ENCODE measurements around the gene SPAG16.

SPAG16 gene

GRCh38 chr2:214127170-214127569, 842.9 kb downstream of the SPAG16 start:
- TF ChIP-seq CTCF (IDR thresholded peaks at IDR 0.05; ENCODE audit: borderline replicate concordance, insufficient read depth, low read depth, low read length): no peak
- no peak overlapping the region for H3K4me3 ChIP-seq (ENCODE audit: low read depth, low read length)

- no peak overlapping the region for H3K4me3 ChIP-seq (ENCODE audit: low read depth, low read length)
- TF ChIP-seq CTCF (IDR thresholded peaks at IDR 0.05; ENCODE audit: borderline replicate concordance, insufficient read depth, low read depth, low read length): no peak
Observed at GRCh38 chr2:214127571-214127970, 843.3 kb downstream of the SPAG16 start.

GRCh38 chr2:214128040-214128439, 843.8 kb downstream of the SPAG16 start:
- H3K4me3 ChIP-seq (ENCODE audit: low read depth, low read length): no peak overlapping the region
- TF ChIP-seq CTCF (IDR thresholded peaks at IDR 0.05; ENCODE audit: borderline replicate concordance, insufficient read depth, low read depth, low read length): no peak

GRCh38 chr2:214130114-214130513, 845.9 kb downstream of the SPAG16 start:
- no peak for TF ChIP-seq CTCF (IDR thresholded peaks at IDR 0.05; ENCODE audit: borderline replicate concordance, insufficient read depth, low read depth, low read length)
- no peak overlapping the region for H3K4me3 ChIP-seq (ENCODE audit: low read depth, low read length)

GRCh38 chr2:214135966-214136365, 851.7 kb downstream of the SPAG16 start:
- no peak overlapping the region for H3K4me3 ChIP-seq (ENCODE audit: low read depth, low read length)
- TF ChIP-seq CTCF (IDR thresholded peaks at IDR 0.05; ENCODE audit: borderline replicate concordance, insufficient read depth, low read depth, low read length): no peak

GRCh38 chr2:214138779-214139178, 854.5 kb downstream of the SPAG16 start:
- no peak overlapping the region for H3K4me3 ChIP-seq (ENCODE audit: low read depth, low read length)
- no peak for TF ChIP-seq CTCF (IDR thresholded peaks at IDR 0.05; ENCODE audit: borderline replicate concordance, insufficient read depth, low read depth, low read length)

- H3K4me3 ChIP-seq (ENCODE audit: low read depth, low read length): no peak overlapping the region
- TF ChIP-seq CTCF (IDR thresholded peaks at IDR 0.05; ENCODE audit: borderline replicate concordance, insufficient read depth, low read depth, low read length): no peak
Observed at GRCh38 chr2:214139630-214140284, 855.5 kb downstream of the SPAG16 start.
